Activated CD4-positive, alpha-beta T cell treated with anti-CD3 and anti-CD28 coated beads for 36 hours (primary cell): ENCODE measurements around the gene MGAT5. TPM values are rescaled to one million over a fixed set of nuclear protein-coding genes. Genes with fewer than 3 reads are reported as not detected.

Source experiments
- ATAC-seq: fragments of 200-7000 bp; cut with Tn5 transposase; one replicate; pipeline ENCODE4 v1.10.0; 2021; ENCODE audit warnings: mild to moderate bottlenecking, moderate library complexity
- CTCF ChIA-PET: fragments of 350-600 bp; sonication (Branson Sonifier 250); formaldehyde crosslinking; loops from one replicate; lab custom pipeline; 2021; ENCODE audit warnings: antibody characterized with exemption; lab: Charles Lee
- POLR2A ChIA-PET: fragments of 350-600 bp; sonication (Branson Sonifier 250); formaldehyde crosslinking; loops from one replicate; lab custom pipeline; 2021; ENCODE audit warnings: antibody characterized with exemption, inconsistent platforms; lab: Charles Lee
- DNase-seq: peaks from one replicate; pipeline ENCODE4 v3.0.0-alpha.2; 2020
- H3K27ac Mint-ChIP-seq: one replicate; pipeline ENCODE4 v1.8.0; 2021; ENCODE audit warnings: mixed read lengths
- H3K27me3 Mint-ChIP-seq: one replicate; pipeline ENCODE4 v1.8.0; 2021; ENCODE audit warnings: mixed read lengths
- H3K36me3 Mint-ChIP-seq: one replicate; pipeline ENCODE4 v1.8.0; 2021; ENCODE audit warnings: low read depth, mixed read lengths
- H3K4me1 Mint-ChIP-seq: one replicate; pipeline ENCODE4 v1.8.0; 2021; ENCODE audit warnings: mixed read lengths
- H3K4me3 Mint-ChIP-seq: one replicate; pipeline ENCODE4 v1.8.0; 2021; ENCODE audit warnings: mild to moderate bottlenecking, moderate library complexity, mixed read lengths
- H3K9me3 Mint-ChIP-seq: one replicate; pipeline ENCODE4 v1.8.0; 2021; ENCODE audit warnings: low read depth, mixed read lengths
- intact Hi-C, 2 experiments: fragments of 100-400 bp; cut with DNase I in 1 of 2; cut with micrococcal nuclease in 1 of 2; formaldehyde crosslinking; loops; one replicate each; pipeline versions ENCODE4 v1.14.2 to v1.15.1; 2022 to 2024; cut with DNase I, micrococcal nuclease
- total RNA-seq, 2 experiments: library from RNA; stranded (reverse); gene quantifications; one replicate each; pipeline ENCODE4 v1.2.3, GENCODE V29; 2021

Gene MGAT5
- total RNA-seq, 2 experiments from 2014 or later: 22.2 to 25.7 TPM

- peaks cover 4% of the 10 kb centered on the region for H3K27me3 Mint-ChIP-seq
- ChIA-PET CTCF (interaction anchor here (0.7 kb wide), 1 partner anchor 41 kb away, joined by 3 read pairs; no protein-coding TSS in a partner anchor), POLR2A (no interaction called here)
- no peaks in the 10 kb centered on the region for H3K4me1 Mint-ChIP-seq
- ATAC-seq (no peak), DNase-seq (peak; percentile 15)
- H3K27ac Mint-ChIP-seq: no peak overlapping the region
- no peak overlapping the region for H3K4me3 Mint-ChIP-seq
- no peaks in the 10 kb centered on the region for H3K36me3 Mint-ChIP-seq
- intact Hi-C loops: no loop called here
- H3K9me3 Mint-ChIP-seq: no peaks in the 10 kb centered on the region
Measured at GRCh38 chr2:134491771-134492441, 238.0 kb downstream of the MGAT5 start.

GRCh38 chr2:134493797-134494196, 239.9 kb downstream of the MGAT5 start:
- Mint-ChIP-seq H3K27ac (no peak overlapping the region), H3K27me3 (peaks cover 4% of the 10 kb centered on the region), H3K4me3 (no peak overlapping the region), H3K36me3 (no peaks in the 10 kb centered on the region), H3K9me3 (no peaks in the 10 kb centered on the region), H3K4me1 (no peaks in the 10 kb centered on the region)
- POLR2A ChIA-PET: no interaction called here
- intact Hi-C loops: no loop called here
- CTCF ChIA-PET: no interaction called here
- DNase-seq (no peak), ATAC-seq (no peak)

GRCh38 chr2:134498654-134499053, 244.8 kb downstream of the MGAT5 start:
- CTCF ChIA-PET: no interaction called here
- H3K4me1 Mint-ChIP-seq: no peaks in the 10 kb centered on the region
- intact Hi-C loops: no loop called here

GRCh38 chr2:134499307-134499926, 245.5 kb downstream of the MGAT5 start:
- no peak for ATAC-seq
- H3K27me3 Mint-ChIP-seq: peaks cover 2% of the 10 kb centered on the region
- no peaks in the 10 kb centered on the region for H3K9me3 Mint-ChIP-seq
- H3K27ac Mint-ChIP-seq: no peak overlapping the region
- H3K36me3 Mint-ChIP-seq: no peaks in the 10 kb centered on the region
- intact Hi-C loops: no loop called here
- ChIA-PET POLR2A (no interaction called here), CTCF (no interaction called here)
- H3K4me3 Mint-ChIP-seq: no peak overlapping the region
- H3K4me1 Mint-ChIP-seq: no peaks in the 10 kb centered on the region
- no peak for DNase-seq

More at GRCh38 chr2:134498654-134499053, 244.8 kb downstream of the MGAT5 start:
- DNase-seq (no peak), ATAC-seq (no peak)
- Mint-ChIP-seq H3K27ac (no peak overlapping the region), H3K9me3 (no peaks in the 10 kb centered on the region), H3K4me3 (no peak overlapping the region), H3K36me3 (no peaks in the 10 kb centered on the region), H3K27me3 (peaks cover 3% of the 10 kb centered on the region)
- POLR2A ChIA-PET: no interaction called here

GRCh38 chr2:134500211-134500935, 246.5 kb downstream of the MGAT5 start:
- DNase-seq (no peak), ATAC-seq (no peak)
- Mint-ChIP-seq H3K4me1 (no peaks in the 10 kb centered on the region), H3K27ac (no peak overlapping the region), H3K27me3 (peaks cover 2% of the 10 kb centered on the region), H3K4me3 (no peak overlapping the region), H3K36me3 (no peaks in the 10 kb centered on the region), H3K9me3 (no peaks in the 10 kb centered on the region)
- intact Hi-C loops: no loop called here
- ChIA-PET CTCF (interaction anchor here (1.1 kb wide), 1 partner anchor 49 kb away, joined by 3 read pairs; no protein-coding TSS in a partner anchor), POLR2A (no interaction called here)

GRCh38 chr2:134501476-134502091, 247.7 kb downstream of the MGAT5 start:
- CTCF ChIA-PET: interaction anchor here (1.1 kb wide), 1 partner anchor 50 kb away, joined by 3 read pairs; no protein-coding TSS in a partner anchor
- Mint-ChIP-seq H3K27me3 (peaks cover 2% of the 10 kb centered on the region), H3K36me3 (no peaks in the 10 kb centered on the region), H3K9me3 (no peaks in the 10 kb centered on the region), H3K27ac (no peak overlapping the region), H3K4me3 (no peak overlapping the region), H3K4me1 (no peaks in the 10 kb centered on the region)
- intact Hi-C loops: no loop called here
- ATAC-seq (no peak), DNase-seq (no peak)
- POLR2A ChIA-PET: no interaction called here

GRCh38 chr2:134502104-134502503, 248.2 kb downstream of the MGAT5 start:
- Mint-ChIP-seq H3K36me3 (no peaks in the 10 kb centered on the region), H3K4me3 (no peak overlapping the region), H3K4me1 (no peaks in the 10 kb centered on the region), H3K27me3 (peaks cover 2% of the 10 kb centered on the region), H3K27ac (no peak overlapping the region), H3K9me3 (no peaks in the 10 kb centered on the region)
- ChIA-PET CTCF (no interaction called here), POLR2A (no interaction called here)
- intact Hi-C loops: no loop called here
- ATAC-seq (no peak), DNase-seq (no peak)
